ENCODE data around the gene TESPA1.
A peak's percentile ranks its signal among the peaks of the same experiment; 100 is the strongest.

TESPA1 gene, protein sequence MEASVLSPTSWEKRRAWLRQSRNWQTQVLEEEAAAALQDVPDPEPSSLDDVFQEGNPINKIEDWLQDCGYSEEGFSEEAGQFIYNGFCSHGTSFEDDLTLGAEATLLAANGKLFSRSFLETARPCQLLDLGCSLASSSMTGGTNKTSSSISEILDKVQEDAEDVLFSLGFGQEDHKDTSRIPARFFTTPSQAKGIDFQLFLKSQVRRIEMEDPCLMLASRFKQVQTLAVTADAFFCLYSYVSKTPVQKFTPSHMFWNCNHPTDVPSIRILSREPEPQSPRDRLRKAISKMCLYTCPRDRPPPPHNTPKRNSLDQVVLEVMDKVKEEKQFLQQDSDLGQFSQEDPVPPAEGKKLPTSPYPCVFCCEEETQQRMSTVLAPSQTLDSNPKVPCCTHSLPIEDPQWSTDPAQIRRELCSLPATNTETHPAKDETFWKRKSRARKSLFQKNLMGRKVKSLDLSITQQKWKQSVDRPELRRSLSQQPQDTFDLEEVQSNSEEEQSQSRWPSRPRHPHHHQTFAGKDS

DNA sequence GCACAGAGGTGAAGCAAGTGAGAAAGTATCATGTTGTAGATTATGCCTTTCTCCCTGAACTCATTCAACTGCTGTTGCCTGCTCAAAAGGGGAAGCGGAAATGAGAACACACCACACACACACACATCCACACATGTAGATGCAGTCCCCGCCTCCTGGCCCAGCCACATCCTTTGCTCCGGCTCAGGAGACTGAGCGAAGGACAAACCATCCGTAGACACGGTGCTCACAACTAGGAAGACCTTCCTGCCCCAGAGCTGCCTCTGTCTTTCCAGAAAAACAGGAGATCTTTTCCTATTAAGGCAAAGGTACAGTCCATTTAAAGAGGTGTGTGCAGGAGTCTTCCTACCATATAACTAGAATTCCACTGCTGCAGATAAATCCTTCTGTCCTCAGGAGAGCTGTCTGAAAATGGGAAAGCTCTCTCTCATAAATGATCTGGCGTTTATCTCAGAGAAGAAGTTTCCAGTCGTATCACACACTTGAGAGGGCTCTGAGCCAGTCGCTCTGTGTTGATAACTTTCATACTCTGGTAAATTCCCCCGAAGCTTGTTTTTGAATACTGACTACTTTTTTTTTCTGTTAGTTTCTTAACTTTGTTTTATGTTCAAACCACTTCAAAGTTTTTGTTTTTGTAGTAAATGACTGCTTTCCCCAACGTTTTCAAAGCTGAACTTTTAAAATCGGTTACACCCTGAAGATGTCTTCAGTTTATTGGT, at the start of gene TESPA1:
Gene TESPA1 (minus strand): TSS at position 105 of the 719 bp plus-strand sequence. CDS start 10,200 bp downstream, outside the sequence.
- Mint-ChIP-seq H3K9me3 (no peaks in the 10 kb centered on the region), H3K36me3 (ENCODE audit: low read depth) (peaks cover 47% of the 10 kb centered on the region), H3K4me1 (ENCODE audit: low read depth) (peaks cover 87% of the 10 kb centered on the region), H3K27ac (peak within 1 kb of the TSS; percentile 98), H3K27me3 (no peaks in the 10 kb centered on the region), H3K4me3 (peak within 1 kb of the TSS; percentile 97)

DNA sequence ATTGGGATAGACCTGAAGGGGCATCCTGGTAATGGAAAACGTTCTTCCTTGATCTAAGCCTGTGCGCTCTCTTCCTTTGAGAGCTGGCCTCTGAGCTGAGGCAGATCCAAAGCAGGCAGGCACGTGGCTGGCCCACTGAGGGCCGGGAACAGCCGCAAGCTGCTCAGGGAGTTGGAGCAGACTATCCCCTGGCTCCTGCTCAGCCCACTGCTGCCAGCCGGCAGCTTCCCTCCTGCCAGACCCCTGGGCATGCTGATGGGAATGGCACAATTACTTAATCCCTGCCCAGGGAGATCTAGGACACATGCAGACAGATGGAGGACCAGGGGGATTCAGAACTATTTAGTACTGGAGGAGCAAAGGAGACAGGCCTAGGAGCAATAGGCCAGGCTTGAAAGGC, 49.7 kb upstream of the TESPA1 start:
- Mint-ChIP-seq H3K4me3 (no peak overlapping the region), H3K36me3 (ENCODE audit: low read depth) (no peaks in the 10 kb centered on the region), H3K27ac (no peak overlapping the region), H3K9me3 (no peaks in the 10 kb centered on the region), H3K27me3 (peaks cover under 1% of the 10 kb centered on the region), H3K4me1 (ENCODE audit: low read depth) (peaks cover 31% of the 10 kb centered on the region)

DNA sequence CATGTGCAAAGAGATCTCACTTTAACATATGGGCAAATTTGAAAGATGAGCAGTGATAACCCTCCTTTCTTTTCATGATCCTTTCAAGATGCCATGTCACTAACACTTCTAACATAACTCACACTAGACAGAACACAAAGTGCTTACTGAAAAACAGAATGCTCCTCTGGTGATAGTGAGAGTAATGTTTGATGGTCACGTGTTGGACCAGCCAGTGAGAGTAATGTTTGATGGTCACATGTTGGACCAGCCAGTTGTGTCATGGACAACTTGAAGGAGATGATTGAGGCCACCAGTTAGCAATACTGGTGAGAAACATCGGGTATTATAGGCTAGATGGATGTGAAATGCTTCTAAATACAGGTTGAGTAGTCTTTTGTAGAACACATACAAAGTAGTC, 40.9 kb upstream of the TESPA1 start:
- no peak overlapping the region for H3K4me3 Mint-ChIP-seq
- H3K4me1 Mint-ChIP-seq (ENCODE audit: low read depth) = no peaks in the 10 kb centered on the region
- peaks cover 36% of the 10 kb centered on the region for H3K27me3 Mint-ChIP-seq
- no peaks in the 10 kb centered on the region for H3K36me3 Mint-ChIP-seq (ENCODE audit: low read depth)
- no peak overlapping the region for H3K27ac Mint-ChIP-seq
- no peaks in the 10 kb centered on the region for H3K9me3 Mint-ChIP-seq

DNA sequence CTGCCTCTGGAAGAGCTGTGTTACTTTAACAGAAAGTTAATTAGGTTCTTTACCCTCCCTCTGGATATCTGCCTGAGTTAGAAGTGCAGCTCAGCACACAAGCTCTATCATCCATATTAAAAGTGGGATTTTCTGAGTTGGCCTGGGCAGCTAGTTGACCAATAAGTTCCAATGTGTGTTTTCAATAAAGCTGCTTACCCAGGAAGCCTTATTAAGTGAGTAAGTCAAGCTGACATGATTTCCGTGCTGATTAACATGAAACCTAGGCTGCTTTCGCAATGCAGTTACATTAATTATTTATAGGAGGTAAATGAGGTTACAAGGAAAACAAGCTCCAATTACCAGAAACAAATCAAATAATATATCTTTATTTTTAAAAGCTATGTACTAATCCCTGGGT, 40.0 kb upstream of the TESPA1 start:
- peaks cover 7% of the 10 kb centered on the region for H3K4me1 Mint-ChIP-seq (ENCODE audit: low read depth)
- no peak overlapping the region for H3K27ac Mint-ChIP-seq
- H3K36me3 Mint-ChIP-seq (ENCODE audit: low read depth) = no peaks in the 10 kb centered on the region
- no peaks in the 10 kb centered on the region for H3K9me3 Mint-ChIP-seq
- no peak overlapping the region for H3K4me3 Mint-ChIP-seq
- H3K27me3 Mint-ChIP-seq = peaks cover 45% of the 10 kb centered on the region

DNA sequence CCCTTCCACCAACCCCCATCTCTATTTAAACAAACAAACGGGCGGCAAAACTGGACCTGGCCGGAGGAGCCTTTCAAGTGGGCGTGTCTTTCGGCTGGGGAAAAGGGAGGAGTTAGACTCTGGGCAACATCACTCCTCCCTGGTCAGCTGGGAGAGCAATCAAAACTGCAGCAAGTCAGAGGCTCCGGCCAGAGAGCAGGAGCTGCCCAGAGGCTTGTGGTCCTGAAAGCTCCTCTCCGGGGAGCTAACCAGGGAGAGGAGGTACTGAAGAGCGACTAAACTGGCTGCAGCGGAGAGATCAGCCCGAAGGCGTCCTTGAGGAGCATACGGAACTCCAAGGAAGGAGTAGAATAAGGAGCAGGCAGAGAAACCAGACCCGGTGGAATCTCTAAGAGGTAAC, 35.2 kb upstream of the TESPA1 start, which contains the start of gene NEUROD4:
Gene NEUROD4 (plus strand): TSS at position 191 of the 400 bp plus-strand sequence. CDS start 6,466 bp downstream, outside the sequence.
- Mint-ChIP-seq H3K27me3 (peaks cover 48% of the 10 kb centered on the region), H3K27ac (no peak within 1 kb of the TSS), H3K9me3 (no peaks in the 10 kb centered on the region), H3K4me3 (no peak within 1 kb of the TSS), H3K4me1 (ENCODE audit: low read depth) (peaks cover 9% of the 10 kb centered on the region), H3K36me3 (ENCODE audit: low read depth) (no peaks in the 10 kb centered on the region)

DNA sequence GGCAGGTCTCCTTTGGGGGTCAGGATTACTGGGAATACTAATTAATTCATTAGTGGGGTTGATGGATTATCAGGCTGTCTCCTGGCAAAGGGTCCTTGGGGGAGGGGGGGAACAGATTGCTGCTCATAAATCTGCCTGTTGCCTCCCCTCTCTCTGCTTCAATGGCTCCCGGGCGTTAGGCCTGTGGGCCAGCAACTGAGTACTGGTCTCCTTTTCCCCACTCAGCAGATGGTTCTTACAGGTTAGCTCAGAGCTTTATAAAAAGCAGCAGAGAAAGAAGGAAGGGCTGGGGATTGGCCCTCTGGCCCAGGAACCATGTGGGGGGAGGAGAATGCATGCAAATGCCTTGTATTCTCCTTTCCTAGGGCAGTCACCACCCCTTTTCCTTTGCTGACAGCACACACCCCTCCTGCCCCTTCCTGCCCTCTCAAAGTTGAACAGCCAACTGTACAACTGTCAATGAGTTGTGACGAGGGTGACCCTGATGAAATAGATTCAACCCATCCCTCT, 32.9 kb upstream of the TESPA1 start:
- Mint-ChIP-seq H3K9me3 (peaks cover 10% of the 10 kb centered on the region), H3K4me1 (ENCODE audit: low read depth) (peaks cover 9% of the 10 kb centered on the region), H3K27me3 (peaks cover 40% of the 10 kb centered on the region), H3K4me3 (no peak overlapping the region), H3K27ac (no peak overlapping the region), H3K36me3 (ENCODE audit: low read depth) (peaks cover 10% of the 10 kb centered on the region)

DNA sequence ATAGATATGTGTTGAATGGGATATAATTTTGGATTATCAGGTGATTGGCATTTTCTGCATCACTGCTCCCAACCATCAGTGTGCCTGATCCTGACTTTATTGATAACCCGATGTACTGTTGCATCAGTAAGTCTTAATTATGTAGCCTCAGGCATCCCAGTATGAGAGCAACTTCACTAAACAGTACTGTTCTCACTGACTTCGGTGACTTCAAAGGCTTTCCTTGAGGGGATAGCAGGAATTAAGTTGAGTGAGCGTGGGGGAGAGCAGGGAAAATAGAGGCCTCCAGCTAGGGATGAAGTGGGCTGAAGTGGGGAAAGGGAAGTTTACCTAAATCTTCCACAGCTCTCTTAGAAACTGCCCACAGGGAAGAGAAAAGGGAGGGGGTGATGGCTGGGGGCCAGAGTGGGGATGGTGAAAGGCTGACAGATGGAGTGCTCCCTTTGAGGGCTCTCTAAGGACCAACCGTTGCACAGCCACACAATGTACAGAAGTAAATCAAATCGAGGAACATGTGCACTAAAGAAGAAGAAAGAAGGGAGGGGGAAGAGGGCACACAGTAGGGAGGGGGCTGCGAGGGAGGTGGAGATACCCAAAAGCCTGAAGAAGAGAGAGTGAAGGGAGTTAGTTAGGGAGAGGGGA, 24.5 kb upstream of the TESPA1 start:
- Mint-ChIP-seq H3K36me3 (ENCODE audit: low read depth) (peaks cover 7% of the 10 kb centered on the region), H3K4me3 (no peak overlapping the region), H3K27ac (no peak overlapping the region), H3K4me1 (ENCODE audit: low read depth) (peaks cover 3% of the 10 kb centered on the region), H3K9me3 (peaks cover 12% of the 10 kb centered on the region), H3K27me3 (peaks cover 14% of the 10 kb centered on the region)

DNA sequence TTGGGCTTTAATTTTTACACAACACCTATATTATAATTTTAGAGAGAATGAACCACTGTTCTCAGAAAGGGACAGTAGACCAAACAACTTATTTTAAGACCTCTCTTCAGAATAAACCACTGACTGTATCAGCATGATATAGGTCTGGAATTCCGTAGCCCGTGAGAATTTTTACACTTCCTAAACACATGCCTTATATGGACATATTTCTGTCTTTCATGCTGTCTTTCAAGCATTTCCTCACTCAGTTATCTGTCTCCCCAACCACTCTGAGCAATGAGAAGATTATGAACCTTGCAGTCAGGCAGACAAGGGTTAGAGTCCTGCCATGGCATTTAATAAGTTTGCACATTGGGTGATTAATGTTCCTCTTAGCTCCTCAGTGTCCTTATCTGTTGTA, 17.8 kb upstream of the TESPA1 start:
- no peak overlapping the region for H3K27ac Mint-ChIP-seq
- H3K27me3 Mint-ChIP-seq = no peaks in the 10 kb centered on the region
- no peak overlapping the region for H3K4me3 Mint-ChIP-seq
- H3K9me3 Mint-ChIP-seq = peaks cover 4% of the 10 kb centered on the region
- H3K4me1 Mint-ChIP-seq (ENCODE audit: low read depth) = peaks cover 13% of the 10 kb centered on the region
- H3K36me3 Mint-ChIP-seq (ENCODE audit: low read depth) = no peaks in the 10 kb centered on the region

DNA sequence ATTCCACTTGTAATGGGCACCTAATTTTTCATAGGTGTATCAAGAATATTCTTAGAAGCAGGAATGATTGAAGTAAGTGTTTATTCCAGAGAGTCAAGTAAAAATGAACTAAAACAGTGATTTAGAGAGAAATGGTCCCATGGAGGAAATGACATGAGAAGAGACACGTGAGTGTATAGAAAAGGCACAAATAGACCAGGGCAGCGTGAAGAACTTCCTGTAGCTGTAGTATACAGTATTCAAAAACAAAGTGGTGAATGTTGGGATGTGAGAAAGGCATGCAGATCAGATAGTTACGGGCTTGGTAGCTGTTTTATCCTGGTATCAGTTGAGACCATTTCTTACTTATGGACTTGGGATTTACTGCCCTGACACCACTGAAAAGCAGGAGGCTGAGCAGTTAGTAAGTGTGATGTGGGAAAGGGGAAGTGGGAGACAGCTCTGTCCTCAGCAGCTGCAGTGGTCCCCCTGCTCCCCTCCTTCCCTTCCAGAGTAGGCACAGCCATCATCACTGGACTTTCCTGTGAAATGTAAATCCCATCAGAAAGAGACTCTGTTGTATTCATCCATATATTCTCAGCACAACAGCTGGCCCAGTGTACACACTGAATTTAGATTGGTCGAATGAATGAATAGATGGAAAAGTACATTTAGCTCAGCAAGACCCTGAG, 16.8 kb upstream of the TESPA1 start:
- peaks cover 10% of the 10 kb centered on the region for H3K4me1 Mint-ChIP-seq (ENCODE audit: low read depth)
- no peaks in the 10 kb centered on the region for H3K9me3 Mint-ChIP-seq
- H3K27me3 Mint-ChIP-seq = no peaks in the 10 kb centered on the region
- H3K36me3 Mint-ChIP-seq (ENCODE audit: low read depth) = no peaks in the 10 kb centered on the region
- H3K27ac Mint-ChIP-seq = no peak overlapping the region
- H3K4me3 Mint-ChIP-seq = no peak overlapping the region

DNA sequence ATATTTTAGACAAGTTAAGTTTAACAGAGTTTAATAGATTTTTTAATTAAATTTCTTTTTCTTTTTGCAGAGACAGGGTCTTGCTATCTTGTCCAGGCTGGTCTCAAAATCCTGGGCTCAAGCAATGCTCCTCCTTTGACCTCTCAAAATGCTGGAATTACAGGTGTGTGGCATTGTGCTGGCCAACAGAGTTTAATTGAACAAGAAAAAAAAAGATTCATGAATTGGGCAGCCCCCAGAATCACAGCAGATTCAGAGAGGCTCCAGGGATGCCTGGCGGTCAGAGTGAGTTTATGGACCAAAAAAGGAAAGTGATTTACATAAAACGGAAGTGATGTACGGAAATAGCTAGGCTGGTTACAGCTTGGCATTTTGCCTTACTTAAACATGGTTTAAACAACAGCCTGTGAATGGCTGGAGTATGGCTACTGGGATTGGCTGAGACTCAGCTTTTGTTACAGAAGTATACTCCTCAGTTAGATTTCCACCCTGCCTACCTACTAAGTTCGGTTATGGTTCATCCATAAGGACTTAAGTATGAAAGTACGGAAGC, 14.5 kb upstream of the TESPA1 start:
- no peak overlapping the region for H3K4me3 Mint-ChIP-seq
- no peaks in the 10 kb centered on the region for H3K27me3 Mint-ChIP-seq
- no peaks in the 10 kb centered on the region for H3K9me3 Mint-ChIP-seq
- peaks cover 14% of the 10 kb centered on the region for H3K4me1 Mint-ChIP-seq (ENCODE audit: low read depth)
- no peaks in the 10 kb centered on the region for H3K36me3 Mint-ChIP-seq (ENCODE audit: low read depth)
- no peak overlapping the region for H3K27ac Mint-ChIP-seq

DNA sequence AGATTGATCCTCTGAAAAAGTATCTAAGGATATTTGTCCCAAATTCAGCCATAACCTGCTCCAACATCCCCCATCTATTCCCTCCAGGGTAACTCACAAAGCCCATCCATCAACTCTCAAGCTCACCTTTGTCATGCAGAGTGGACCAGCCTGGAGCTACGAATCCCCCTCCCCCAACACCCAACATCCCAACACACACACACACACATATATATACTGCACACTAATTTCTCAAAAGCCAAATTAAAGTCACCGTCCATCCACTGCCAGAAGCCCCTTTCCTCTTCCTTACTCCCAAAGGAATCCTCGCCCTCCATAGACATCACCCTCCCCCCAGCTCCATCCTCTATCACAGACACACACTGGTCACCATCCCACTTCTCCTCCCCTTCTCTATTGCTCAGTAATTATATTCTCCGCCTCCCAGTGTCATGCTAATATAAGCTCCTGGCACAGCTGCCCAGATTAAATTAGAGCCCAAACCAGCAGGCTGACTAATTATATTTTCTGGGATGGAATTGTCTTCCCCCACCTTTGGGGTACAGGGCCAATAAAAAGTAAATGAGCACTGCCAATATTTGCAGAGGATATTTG, 13.5 kb upstream of the TESPA1 start:
- H3K27ac Mint-ChIP-seq = no peak overlapping the region
- no peak overlapping the region for H3K4me3 Mint-ChIP-seq
- no peaks in the 10 kb centered on the region for H3K27me3 Mint-ChIP-seq
- H3K9me3 Mint-ChIP-seq = no peaks in the 10 kb centered on the region
- H3K4me1 Mint-ChIP-seq (ENCODE audit: low read depth) = peaks cover 18% of the 10 kb centered on the region
- H3K36me3 Mint-ChIP-seq (ENCODE audit: low read depth) = no peaks in the 10 kb centered on the region

DNA sequence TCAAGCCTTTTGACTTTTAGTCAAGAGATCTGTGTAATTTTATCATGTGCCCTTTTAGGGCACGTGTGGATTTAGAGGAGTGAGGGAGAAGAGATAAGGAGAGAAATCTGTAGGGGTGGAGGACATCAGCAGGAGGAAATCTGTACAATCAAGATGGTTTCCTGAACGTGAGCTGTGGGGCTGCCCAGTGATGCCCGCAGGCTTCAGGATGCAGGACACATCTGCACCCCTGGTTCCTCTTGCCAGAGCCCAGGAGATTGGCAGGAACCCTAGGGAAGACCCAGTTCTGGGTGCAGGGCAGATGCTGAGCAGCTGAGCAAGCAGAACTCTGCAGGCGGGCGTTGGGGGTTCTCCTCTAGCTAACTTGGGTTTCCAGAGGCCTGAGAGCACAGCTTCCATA, 11.6 kb upstream of the TESPA1 start:
- Mint-ChIP-seq H3K27ac (no peak overlapping the region), H3K4me3 (no peak overlapping the region), H3K27me3 (no peaks in the 10 kb centered on the region), H3K9me3 (no peaks in the 10 kb centered on the region), H3K36me3 (ENCODE audit: low read depth) (no peaks in the 10 kb centered on the region), H3K4me1 (ENCODE audit: low read depth) (peaks cover 26% of the 10 kb centered on the region)

DNA sequence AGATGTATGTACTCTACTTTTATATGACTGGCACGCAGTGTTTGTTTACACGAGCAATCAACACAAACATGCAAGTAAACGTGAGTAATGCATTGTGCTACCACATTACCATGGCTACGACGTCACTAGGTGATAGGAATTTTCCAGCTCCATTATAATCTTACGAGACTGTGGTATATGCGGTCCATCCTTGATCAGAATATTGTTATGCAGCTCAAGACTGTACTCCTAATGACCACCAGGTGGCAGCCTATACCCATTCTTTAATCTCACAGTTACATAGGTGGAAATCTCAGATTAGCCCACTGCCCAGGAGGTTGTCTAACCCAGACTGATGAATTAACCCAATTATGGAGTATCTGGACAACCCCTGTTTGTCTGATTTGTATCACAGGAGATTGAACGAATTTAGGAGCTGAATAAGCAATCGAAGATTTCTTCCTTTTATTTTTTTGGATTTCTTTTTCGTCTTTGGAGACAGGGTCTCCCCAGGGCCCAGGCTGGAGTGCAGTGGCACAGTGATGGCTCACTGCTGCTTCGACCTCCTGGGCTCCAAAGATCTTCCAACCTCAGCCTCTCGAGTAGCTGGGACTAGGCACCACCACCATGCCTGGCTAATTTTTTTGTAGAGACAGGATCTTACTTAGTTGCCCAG, 8.7 kb upstream of the TESPA1 start:
- Mint-ChIP-seq H3K27ac (no peak overlapping the region), H3K4me3 (no peak overlapping the region), H3K27me3 (no peaks in the 10 kb centered on the region), H3K4me1 (ENCODE audit: low read depth) (peaks cover 51% of the 10 kb centered on the region), H3K36me3 (ENCODE audit: low read depth) (no peaks in the 10 kb centered on the region), H3K9me3 (no peaks in the 10 kb centered on the region)

Measured in stimulated activated naive CD8-positive, alpha-beta T cell treated with anti-CD3 and anti-CD28 coated beads, Interleukin-15, Interleukin-2, amounts not matched to agents 100 ng/mL and 50 ng/mL, for 24 hours (primary cell).